Activated CD8-positive, alpha-beta memory T cell treated with anti-CD3 and anti-CD28 coated beads for 4 hours (primary cell): ENCODE data around the gene LZTS2.

Experiments used
- DNase-seq, 2 donors: peaks; one replicate each; pipeline ENCODE4 v3.0.0-alpha.2; 2020; ENCODE audit warnings: low read depth in 2 of 2

LZTS2 gene

DNA sequence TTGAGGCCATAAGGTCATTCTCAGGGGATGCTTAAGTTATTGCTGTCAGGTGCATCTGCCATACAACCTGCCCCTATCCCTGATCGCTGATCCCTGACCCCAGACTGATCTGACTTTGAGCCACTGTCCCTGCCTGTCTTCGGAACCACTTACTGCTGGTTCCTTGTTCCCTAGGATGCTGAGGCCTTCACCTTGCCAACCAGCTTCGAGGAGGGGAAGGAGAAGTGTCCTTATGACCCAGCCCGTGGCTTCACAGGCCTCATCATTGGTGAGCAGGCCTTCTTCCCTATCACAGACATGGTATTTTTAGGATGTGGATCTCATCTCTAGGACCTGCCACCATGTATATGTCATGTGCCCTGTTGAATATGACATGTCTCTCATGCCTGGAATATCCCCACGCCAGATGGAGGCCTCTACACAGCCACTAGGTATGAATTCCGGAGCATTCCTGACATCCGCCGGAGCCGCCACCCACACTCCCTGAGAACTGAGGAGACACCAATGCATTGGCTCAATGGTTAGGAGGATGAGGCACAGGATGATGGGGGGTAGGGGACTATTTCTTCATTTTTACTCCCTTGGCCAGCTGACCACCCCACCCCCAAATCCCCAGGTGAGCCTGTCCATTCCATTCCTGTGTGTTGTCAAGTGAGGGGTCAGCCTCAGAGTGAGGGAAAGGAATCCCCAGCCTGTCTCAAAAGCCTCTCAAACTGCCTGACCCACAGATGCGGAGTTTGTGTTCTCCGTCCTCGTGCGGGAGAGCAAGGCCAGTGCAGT, 21.3 kb upstream of the LZTS2 start:
- no peak for DNase-seq

DNA sequence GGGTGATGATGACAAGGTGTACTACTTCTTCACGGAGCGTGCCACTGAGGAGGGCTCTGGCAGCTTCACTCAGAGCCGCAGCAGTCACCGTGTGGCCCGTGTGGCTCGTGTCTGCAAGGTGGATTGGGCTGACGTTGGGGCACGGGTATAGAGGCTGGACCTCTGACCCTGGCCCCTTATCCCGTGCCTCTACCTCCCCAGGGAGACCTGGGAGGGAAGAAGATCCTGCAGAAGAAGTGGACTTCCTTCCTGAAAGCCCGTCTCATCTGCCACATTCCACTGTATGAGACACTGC, 20.8 kb upstream of the LZTS2 start:
- DNase-seq, result no peak

- DNase-seq, result no peak
Observed at GRCh38 chr10:100979791-100980272, 19.8 kb upstream of the LZTS2 start.

- DNase-seq, result no peak
Observed at GRCh38 chr10:100980311-100980710, 19.3 kb upstream of the LZTS2 start.

GRCh38 chr10:100980711-100981110, 18.9 kb upstream of the LZTS2 start:
- DNase-seq, result no peak

GRCh38 chr10:100981178-100981772, 18.3 kb upstream of the LZTS2 start:
- no peak for DNase-seq

DNA sequence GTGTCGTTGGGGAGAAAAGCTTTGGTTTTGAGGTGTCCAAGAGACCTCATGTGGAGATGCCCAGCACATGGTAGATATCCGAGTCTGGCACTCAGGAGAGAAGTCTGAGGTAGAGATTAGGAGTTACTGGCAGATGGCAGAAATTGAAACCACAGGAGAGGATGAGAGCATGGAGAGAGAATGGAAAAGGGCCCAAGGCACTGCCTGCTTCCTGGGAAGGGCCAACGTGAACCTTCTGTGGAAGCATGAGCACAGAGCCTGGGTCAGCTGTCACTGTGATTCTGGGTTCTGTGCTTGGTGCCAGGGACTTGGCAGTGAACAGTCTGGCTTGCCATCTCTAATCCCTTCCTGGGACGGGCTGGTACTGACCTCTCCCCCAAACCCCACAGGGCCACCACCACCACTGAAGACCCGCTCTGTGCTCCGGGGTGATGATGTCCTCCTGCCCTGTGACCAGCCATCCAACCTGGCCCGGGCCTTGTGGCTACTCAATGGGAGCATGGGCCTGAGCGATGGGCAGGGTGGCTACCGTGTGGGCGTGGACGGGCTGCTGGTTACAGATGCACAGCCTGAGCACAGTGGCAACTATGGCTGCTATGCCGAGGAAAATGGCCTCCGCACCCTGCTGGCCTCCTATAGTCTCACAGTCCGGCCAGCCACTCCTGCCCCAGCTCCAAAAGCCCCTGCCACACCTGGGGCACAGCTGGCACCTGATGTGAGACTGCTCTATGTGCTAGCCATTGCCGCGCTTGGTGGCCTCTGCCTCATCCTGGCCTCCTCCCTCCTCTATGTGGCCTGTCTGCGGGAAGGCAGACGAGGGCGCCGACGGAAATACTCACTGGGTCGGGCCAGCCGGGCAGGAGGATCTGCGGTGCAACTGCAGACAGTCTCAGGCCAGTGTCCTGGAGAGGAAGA, 16.4 kb upstream of the LZTS2 start:
- DNase-seq, result no peak

- no peak for DNase-seq
Observed at GRCh38 chr10:100983868-100984671, 15.5 kb upstream of the LZTS2 start.

GRCh38 chr10:100984672-100985177, 14.9 kb upstream of the LZTS2 start:
- DNase-seq, result no peak

DNA sequence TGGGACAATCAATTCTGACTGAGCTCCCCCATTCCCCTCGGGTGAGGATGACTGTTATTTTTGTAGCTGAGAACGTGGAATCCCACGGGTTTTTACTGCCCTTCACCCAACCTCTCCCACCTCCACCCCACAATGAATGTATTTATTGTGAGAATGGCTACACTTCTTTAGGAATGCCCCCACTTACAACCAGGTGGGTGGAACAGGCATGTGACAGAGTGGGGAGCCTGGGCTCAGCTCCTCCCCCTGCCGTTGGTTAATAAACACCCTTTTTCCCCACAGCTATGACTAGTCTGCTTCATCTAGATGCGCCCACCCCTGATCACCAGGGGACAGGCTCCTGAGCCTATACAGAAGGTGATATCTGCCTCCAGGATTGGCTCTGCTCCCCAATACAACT, 14.3 kb upstream of the LZTS2 start:
- no peak for DNase-seq

DNA sequence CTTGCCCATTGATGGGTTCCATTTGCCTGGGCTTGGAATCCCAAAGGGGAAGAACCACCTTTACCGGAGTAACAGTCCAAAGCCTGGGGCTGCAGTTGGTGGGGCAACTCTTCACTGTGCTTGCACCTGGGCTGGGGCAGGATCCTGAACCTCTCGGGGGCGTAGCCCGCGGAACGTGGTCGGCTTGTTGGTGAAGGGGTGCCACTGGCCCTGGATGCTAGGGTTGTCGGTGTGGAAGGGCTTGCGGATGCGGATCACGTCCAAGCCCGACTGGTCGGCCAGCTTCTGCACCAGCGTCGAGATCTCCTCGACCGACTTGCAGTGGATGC, 13.0 kb upstream of the LZTS2 start:
- no peak for DNase-seq

DNA sequence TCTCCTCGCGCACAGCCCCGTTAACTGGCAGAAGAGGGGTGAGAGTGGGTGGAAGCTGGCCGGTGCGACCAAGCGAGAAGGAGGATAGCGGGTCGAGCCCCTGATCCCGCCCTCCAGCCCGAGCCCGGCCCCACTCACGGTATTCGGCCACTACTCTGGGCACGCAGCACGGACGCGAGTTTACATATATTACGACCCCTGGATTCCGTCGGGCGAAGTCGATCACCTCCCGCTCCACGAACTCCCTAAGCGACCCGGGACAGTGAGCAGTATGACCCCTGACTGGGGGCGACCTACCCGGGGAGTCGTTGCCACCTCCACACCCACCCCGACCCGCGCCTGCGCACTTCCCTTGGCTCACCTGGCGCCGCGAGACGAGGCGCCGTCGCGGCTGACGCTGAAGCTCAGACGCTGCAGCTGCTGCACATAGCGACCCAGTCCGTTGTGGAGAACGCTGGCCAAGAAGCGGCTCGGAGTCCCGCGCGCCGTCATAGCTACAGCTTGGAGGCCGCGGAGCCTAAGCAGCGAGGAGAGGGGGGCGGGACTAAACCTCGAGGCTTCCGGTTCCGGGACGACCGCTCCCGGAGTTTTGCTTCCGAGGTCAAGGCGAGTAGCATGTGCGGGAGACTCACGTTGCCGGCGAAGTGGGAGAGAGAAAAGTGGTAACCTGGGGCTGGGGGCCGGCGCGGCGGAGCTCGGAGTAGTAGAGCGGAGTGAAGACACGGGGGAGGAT, 12.5 kb upstream of the LZTS2 start, which contains the start of the genes MRPL43 and TWNK:
Gene MRPL43 (minus strand): TSS at position 546 of the 733 bp plus-strand sequence. CDS start 54 bp downstream, at position 492.
Gene TWNK (plus strand): TSS at position 592 of the 733 bp plus-strand sequence. CDS start 668 bp downstream, outside the sequence.
- peak; percentile 69 to 76 for DNase-seq

DNA sequence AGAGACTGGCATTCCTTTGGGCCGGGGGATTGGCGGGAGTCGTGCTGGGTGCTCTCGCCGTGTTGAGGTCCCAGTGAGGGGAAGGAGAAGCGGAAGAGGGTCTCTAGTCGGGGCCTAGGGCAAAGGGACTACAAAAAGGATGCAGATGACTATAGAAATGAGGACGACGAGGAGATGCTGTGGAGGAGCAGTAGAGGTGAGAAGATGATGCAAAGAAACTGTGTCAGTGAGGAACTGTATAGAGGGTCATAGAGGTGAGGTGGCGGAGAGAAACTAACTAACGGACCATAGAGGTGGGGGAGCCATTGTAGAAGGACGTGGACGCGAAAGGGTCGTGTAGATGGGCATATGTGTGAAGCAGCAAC, 11.9 kb upstream of the LZTS2 start:
- no peak for DNase-seq

DNA sequence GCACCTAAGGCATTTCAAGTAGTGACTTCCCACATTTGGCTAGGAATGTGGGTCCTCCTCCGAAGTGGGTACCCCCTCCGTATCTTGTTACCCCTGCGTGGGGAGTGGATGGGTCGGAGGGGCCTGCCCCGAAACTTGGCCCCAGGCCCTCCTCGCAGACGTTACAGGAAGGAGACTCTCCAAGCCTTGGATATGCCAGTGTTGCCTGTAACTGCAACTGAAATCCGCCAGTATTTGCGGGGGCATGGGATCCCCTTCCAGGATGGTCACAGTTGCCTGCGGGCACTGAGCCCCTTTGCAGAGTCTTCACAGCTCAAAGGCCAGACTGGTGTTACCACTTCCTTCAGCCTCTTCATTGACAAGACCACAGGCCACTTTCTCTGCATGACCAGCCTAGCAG, 11.4 kb upstream of the LZTS2 start:
- no peak for DNase-seq

GRCh38 chr10:100989088-100989487, 10.5 kb upstream of the LZTS2 start:
- no peak for DNase-seq

- no peak for DNase-seq
Observed at GRCh38 chr10:100993986-100994708, 5.5 kb upstream of the LZTS2 start.

DNA sequence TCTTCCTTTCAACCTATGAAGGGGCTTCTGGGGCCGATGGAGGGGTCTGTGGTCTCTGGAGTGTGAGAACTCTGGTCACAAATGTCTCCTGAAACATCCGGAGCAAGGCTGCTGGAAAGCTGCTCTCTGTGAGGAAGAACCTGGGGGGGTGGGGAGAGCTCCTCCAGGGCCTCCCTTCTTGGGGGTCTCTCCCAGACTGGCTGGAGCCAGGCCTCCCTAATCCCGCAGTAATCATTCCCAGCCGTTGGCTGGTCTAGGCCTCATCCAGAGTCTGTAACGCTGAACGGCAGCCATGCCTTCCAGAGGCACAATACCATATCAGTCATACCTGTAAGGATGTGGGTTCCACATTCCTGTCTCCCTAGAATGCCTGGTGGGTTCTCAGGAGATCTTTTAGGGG, 4.4 kb upstream of the LZTS2 start:
- no peak for DNase-seq

DNA sequence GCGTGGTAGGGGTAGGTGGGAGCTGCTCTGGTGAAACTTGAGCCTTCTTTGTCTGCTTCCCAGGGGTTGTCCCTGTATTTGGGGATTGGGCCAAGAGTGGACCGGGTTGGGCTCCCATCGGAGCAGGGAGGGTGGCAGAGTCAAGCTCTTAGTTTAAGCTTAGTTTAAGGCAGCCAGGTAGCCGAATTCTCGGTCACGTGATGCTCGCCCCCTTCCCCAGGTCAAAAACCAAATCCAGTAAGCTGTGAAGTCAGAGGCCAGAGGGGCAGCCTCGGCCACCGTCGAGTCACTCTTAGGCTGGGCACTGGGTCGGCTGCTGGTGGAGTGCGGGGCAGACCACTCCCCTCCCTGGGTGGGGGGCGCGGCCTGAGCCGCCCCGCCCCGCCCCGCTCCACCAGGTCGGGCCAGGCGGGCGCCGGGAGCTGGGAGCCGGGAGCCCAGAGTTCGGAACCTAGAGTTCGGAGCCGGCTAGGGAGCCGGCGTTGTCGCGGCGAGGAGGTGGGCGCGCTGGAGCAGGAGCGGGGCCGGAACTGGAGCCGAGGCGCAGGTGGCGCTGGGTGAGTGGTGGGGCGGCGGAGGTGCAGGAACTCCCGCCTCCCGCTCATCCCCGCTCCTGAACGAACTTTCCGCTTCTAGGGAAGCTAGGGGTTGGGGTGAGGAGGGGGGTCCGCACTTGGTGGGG, 2.8 kb upstream of the LZTS2 start:
- DNase-seq, result no peak

GRCh38 chr10:100997360-100998182, 2.0 kb upstream of the LZTS2 start:
- peak; percentile 30 to 46 for DNase-seq
